Upper lobe of left lung (tissue), 4 donors: Measurements from ENCODE around the gene SRGAP3.

Source experiments
- EP300 ChIP-seq, 4 donors: sonication (generic); formaldehyde crosslinking; IDR thresholded peaks; one replicate each; pipeline ENCODE4 v1.5.1; 2017; ENCODE audit warnings: antibody characterized with exemption in 4 of 4, control low read depth in 2 of 4
- POLR2A ChIP-seq, 4 donors: fragments of 450-650 bp; IDR thresholded peaks; one replicate each; pipeline ENCODE4 v1.5.1; 2016 to 2017; ENCODE audit warnings: antibody characterized with exemption in 4 of 4, mild to moderate bottlenecking in 2 of 4
- POLR2AphosphoS5 ChIP-seq, 2 donors: sonication (generic); formaldehyde crosslinking; IDR thresholded peaks; one replicate each; pipeline ENCODE4 v1.5.1; 2017; ENCODE audit warnings: antibody characterized with exemption in 2 of 2
- TF ChIP-seq, protein P1 (sequence below), 6 experiments: fragments of 450-650 bp in 4 of 6; fragments of 200-600 bp in 2 of 6; sonication (generic) in 2 of 6; IDR thresholded peaks; one replicate each; pipeline ENCODE4 v1.5.1; 2016 to 2019; ENCODE audit warnings: antibody characterized with exemption in 6 of 6

- TF ChIP-seq, protein P1, sequence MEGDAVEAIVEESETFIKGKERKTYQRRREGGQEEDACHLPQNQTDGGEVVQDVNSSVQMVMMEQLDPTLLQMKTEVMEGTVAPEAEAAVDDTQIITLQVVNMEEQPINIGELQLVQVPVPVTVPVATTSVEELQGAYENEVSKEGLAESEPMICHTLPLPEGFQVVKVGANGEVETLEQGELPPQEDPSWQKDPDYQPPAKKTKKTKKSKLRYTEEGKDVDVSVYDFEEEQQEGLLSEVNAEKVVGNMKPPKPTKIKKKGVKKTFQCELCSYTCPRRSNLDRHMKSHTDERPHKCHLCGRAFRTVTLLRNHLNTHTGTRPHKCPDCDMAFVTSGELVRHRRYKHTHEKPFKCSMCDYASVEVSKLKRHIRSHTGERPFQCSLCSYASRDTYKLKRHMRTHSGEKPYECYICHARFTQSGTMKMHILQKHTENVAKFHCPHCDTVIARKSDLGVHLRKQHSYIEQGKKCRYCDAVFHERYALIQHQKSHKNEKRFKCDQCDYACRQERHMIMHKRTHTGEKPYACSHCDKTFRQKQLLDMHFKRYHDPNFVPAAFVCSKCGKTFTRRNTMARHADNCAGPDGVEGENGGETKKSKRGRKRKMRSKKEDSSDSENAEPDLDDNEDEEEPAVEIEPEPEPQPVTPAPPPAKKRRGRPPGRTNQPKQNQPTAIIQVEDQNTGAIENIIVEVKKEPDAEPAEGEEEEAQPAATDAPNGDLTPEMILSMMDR (IDR thresholded peaks at IDR 0.05) = no peak
- no peak for TF ChIP-seq POLR2AphosphoS5 (IDR thresholded peaks at IDR 0.05)
- no peak for TF ChIP-seq POLR2A (IDR thresholded peaks at IDR 0.05)
- no peak for TF ChIP-seq EP300 (IDR thresholded peaks at IDR 0.05)
Observed at GRCh38 chr3:8962226-8962861, 287.1 kb downstream of the SRGAP3 start.
